Thoracic aorta (tissue), 2 donors: ENCODE measurements around the gene PFKL. TPM values are rescaled to one million over a fixed set of nuclear protein-coding genes. Genes with fewer than 3 reads are reported as not detected.

Experiments
- ATAC-seq: fragments of 150-250 bp; one replicate; pipeline ENCODE4 v1.8.0; 2017; ENCODE audit warnings: low read depth; ENCODE audit not compliant: insufficient number of reproducible peaks, low FRiP score
- DNase-seq: peaks from one replicate; pipeline ENCODE4 v3.0.0-alpha.2; 2020; ENCODE audit warnings: low spot score
- H3K27ac ChIP-seq, 2 donors: fragments of 200-600 bp; sonication (generic); 1 replicate in 1 of 2; 2 replicates in 1 of 2; pipeline ENCODE4 v1.5.1; 2016; ENCODE audit warnings: mild to moderate bottlenecking in 2 of 2, moderate library complexity in 2 of 2
- H3K27me3 ChIP-seq: fragments of 200-600 bp; sonication (generic); replicated peaks from 2 replicates; pipeline ENCODE4 v1.6.0; 2016; ENCODE audit warnings: mild to moderate bottlenecking; ENCODE audit not compliant: insufficient read depth
- H3K36me3 ChIP-seq: fragments of 200-600 bp; sonication (generic); one replicate; pipeline ENCODE4 v1.5.1; 2016
- H3K4me1 ChIP-seq, 2 donors: fragments of 200-600 bp; sonication (generic); 1 replicate in 1 of 2; 2 replicates in 1 of 2; pipeline versions ENCODE4 v1.5.1 to v1.6.0; 2016; ENCODE audit warnings: low read depth in 2 of 2, mild to moderate bottlenecking in 1 of 2; ENCODE audit not compliant: control insufficient read depth in 1 of 2
- H3K4me3 ChIP-seq: fragments of 200-600 bp; sonication (generic); 2 replicates; pipeline ENCODE4 v1.5.1; 2016; ENCODE audit warnings: mild to moderate bottlenecking
- H3K9me3 ChIP-seq: fragments of 200-600 bp; sonication (generic); 2 replicates; pipeline ENCODE4 v1.5.1; 2016
- CTCF ChIP-seq: fragments of 200-600 bp; sonication (generic); IDR thresholded peaks from one replicate; pipeline ENCODE4 v1.5.1; 2019; ENCODE audit warnings: antibody characterized with exemption
- total RNA-seq, 2 donors: library from RNA; depleted of rRNA; stranded (reverse); fragments of >200 nt; gene quantifications; one replicate each; pipeline versions ENCODE4 v1.1.0 to v1.2.3, GENCODE V29; 2016

PFKL gene
- total RNA-seq, 2 donors from 2014 or later = 91.0 to 119 TPM

DNA sequence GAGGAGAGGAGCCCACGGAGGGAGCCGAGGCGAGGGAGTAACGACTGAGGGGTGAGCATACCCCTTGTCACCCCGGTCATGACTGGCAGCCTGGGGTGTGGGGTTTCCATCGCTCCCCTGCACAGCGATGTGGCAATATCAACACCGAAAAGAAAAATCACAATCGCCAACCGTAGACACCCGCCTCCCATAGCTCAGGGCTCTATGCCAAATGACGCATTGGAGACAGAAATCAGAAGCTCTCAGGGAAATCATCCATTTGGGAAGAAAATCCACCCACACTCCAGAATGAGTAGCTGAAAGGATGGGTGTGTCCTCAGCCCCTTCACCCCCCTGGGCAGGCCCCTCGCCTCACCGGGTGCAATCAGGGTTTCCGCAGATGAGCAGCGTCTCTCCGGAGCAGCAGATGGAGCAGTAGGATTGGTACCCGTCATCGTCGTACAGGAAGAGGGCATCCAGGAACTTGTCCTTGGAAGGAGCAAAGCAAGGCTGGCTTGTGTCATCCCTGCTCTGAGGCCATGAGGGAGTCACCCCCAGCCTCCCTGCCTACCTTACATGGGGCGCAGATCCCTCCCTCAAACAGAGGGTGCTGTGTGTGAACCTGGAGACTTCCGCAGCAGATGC is 40.7 kb upstream of the PFKL start:
- no peak for ATAC-seq
- DNase-seq = no peak
- H3K27ac ChIP-seq = no peak overlapping the region
- no peak overlapping the region for H3K4me3 ChIP-seq
- no peaks in the 10 kb centered on the region for H3K4me1 ChIP-seq
- H3K9me3 ChIP-seq = peaks cover 2% of the 10 kb centered on the region
- H3K36me3 ChIP-seq = no peaks in the 10 kb centered on the region
- H3K27me3 ChIP-seq = no peaks in the 10 kb centered on the region
- no peak for TF ChIP-seq CTCF

DNA sequence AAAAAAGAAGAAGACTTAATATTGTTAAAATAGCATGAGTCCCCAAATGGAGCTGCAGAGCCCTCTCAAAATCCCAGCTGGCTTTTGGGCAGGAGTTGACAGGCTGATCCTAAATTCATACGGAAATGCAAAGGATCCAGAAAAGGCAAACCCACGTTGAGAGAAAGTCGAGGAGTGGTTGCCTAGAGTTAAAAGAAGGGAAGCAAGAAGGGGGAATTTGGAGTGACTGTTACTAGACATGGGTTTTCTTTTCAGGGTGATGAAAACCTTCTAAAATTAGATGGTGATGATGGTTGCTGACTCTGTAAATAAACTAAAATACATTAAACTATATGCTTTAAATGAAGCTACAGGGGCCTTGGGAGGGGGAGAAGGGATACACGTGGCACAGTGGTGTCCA is 39.8 kb upstream of the PFKL start:
- Histone ChIP-seq H3K4me3 (no peak overlapping the region), H3K9me3 (peaks cover 2% of the 10 kb centered on the region), H3K4me1 (no peaks in the 10 kb centered on the region), H3K27me3 (no peaks in the 10 kb centered on the region), H3K36me3 (no peaks in the 10 kb centered on the region), H3K27ac (no peak overlapping the region)
- TF ChIP-seq CTCF = no peak
- ATAC-seq (no peak), DNase-seq (no peak)

DNA sequence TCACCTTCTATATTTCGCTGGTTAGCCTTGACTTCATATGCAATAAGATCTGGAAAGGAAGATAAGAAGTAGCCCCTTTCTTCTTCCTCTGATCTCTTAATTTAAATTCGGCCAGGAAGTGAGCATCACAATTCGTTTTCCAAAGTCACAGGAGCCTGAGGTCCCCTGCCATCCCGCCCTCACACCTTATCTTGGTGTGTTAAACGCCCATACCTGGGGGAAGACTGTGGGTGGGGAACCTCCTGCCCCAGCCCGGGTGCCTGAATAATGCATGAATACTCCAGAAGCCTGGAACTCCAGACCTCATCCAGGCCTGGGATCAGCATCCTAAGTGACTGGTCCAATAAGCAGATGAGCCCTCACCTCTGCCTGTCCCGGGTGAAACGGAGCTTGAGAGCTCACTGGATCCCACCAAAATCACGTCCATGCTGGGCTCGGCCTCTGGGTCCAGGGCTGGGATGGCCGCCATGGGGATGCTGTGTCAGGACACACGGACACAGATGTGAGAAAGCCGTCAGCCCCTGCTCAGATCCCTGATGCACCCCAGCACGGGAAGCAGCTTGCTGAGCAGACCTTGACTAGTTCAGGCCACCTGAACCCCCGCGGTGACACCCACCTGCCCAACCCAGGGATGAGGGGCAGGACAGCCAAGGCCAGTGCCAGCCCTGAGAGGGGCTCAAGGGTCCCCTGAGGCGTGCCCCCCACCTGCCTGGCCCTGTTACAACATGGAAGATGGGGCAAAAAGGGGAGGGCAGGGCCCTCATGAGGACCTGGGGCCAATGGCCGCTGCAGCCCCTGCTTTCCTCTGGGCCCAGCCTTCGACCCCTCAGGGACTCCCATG is 38.8 kb upstream of the PFKL start:
- Histone ChIP-seq H3K4me3 (no peak overlapping the region), H3K27ac (no peak overlapping the region), H3K4me1 (no peaks in the 10 kb centered on the region), H3K36me3 (no peaks in the 10 kb centered on the region), H3K9me3 (peaks cover 2% of the 10 kb centered on the region), H3K27me3 (no peaks in the 10 kb centered on the region)
- DNase-seq (no peak), ATAC-seq (no peak)
- no peak for TF ChIP-seq CTCF

- Histone ChIP-seq H3K27me3 (no peaks in the 10 kb centered on the region), H3K4me1 (no peaks in the 10 kb centered on the region), H3K9me3 (peaks cover 2% of the 10 kb centered on the region), H3K36me3 (no peaks in the 10 kb centered on the region), H3K27ac (no peak within 1 kb of the TSS), H3K4me3 (no peak within 1 kb of the TSS)
- TF ChIP-seq CTCF = no peak
- no peak for DNase-seq
- ATAC-seq = no peak
These were observed 38.1 kb upstream of the PFKL start, which contains the start of gene DNMT3L for GRCh38 chr21:44261675-44262295. Gene DNMT3L (minus strand): TSS chr21:44261897. CDS start chr21:44261259, 638 bp downstream.

DNA sequence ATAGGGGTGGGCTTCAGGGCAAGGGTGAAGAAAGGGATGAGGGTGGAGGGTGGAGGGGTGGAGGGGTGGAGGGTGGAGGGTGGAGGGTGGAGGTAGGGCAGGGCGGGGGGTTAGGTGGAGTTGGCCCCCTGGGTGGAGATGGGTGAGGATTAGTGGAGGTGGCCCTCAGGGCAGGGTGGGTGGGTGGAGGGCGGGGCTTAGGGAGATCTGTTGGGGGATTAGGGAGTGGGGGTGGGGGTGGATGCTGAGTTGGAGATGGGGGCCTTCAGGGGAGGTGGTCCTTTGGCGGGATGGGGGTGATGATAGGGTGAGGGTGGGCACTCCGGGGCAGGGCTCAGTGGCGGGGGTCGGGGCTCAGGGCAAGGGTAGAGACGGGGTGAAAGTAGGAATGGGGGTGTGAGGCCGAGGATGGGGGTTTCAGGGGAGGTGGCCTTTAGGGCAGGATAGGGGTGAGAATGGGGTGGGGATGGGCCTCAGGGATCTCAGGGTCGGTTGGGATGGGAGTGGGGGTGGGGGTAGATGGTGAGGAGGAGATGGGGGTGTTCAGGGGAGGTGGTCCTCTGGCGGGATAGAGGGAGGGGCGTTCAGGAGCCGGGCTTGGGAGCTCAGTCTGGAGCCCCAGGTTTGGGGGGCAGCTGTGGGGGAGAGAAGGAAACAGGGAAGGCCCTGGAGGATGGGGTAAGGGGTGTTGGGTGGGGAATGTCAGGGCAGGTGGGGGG is 37.4 kb upstream of the PFKL start:
- peaks cover 2% of the 10 kb centered on the region for H3K9me3 ChIP-seq
- H3K27me3 ChIP-seq = no peaks in the 10 kb centered on the region
- no peak overlapping the region for H3K27ac ChIP-seq
- no peak for DNase-seq
- H3K36me3 ChIP-seq = no peaks in the 10 kb centered on the region
- no peak for ATAC-seq
- TF ChIP-seq CTCF = no peak
- H3K4me1 ChIP-seq = no peaks in the 10 kb centered on the region
- no peak overlapping the region for H3K4me3 ChIP-seq
